ENCODE measurements around the gene CDC14B. TPM values are rescaled to one million over a fixed set of nuclear protein-coding genes. Genes with fewer than 3 reads are reported as not detected.
A peak's percentile ranks its signal among the peaks of the same experiment; 100 is the strongest.

CDC14B gene
- total and polyA plus RNA-seq, 2 of the 4 experiments (the other 2 are of a cell fraction): 9.7 to 26.3 TPM

DNA sequence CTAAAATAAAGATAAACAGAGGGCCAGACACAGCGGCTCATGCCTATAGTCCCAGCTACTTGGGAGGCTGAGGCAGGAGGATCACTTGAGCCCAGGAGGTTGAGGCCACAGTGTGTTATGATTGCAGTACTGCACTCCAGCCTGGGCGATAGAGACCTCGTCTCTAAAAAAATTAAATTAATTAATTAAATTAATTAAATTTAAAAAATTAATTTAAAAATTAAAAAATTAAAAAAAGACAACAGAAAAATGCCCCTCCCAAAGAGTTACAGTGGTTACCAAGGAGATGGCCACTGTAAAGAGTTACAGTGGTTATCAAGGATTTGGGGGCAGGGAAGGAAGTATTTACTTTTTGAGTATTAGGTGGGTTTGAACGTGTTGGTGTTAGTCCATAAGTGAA, 38.3 kb downstream of the CDC14B start:
- Histone ChIP-seq H3K18ac (ENCODE audit: low read depth, low read length) (no peak overlapping the region), H3K9me1 (ENCODE audit: insufficient read depth, low read length) (peaks cover 5% of the 10 kb centered on the region), H2AK9ac (replicated peaks; ENCODE audit: low read depth, low read length, poor library complexity) (no peak overlapping the region), H3K4ac (ENCODE audit: low read depth, low read length) (no peak overlapping the region), H2BK20ac (ENCODE audit: low read depth, low read length) (no peak overlapping the region; the same call in 1 of the 2 replicates), H4K8ac (ENCODE audit: low read depth in 2 of 2, low read length in 2 of 2) (peak overlapping the region in 1 of 2 experiments; percentile 13; a peak in 1 of 4 replicates), H3K27ac (ENCODE audit: insufficient read depth, low read length) (no peak overlapping the region), H4K20me1 (ENCODE audit: insufficient read depth, low read length) (peaks cover 7% of the 10 kb centered on the region; the same call in 1 of the 2 replicates), H4K5ac (ENCODE audit: low read depth, low read length) (no peak overlapping the region), H2BK120ac (ENCODE audit: low read depth, low read length) (no peak overlapping the region), H3K27me3 (ENCODE audit: control insufficient read depth, insufficient read depth, low read length) (no peaks in the 10 kb centered on the region), H3K4me1 (ENCODE audit: control insufficient read depth, insufficient read depth, low read length) (peaks cover 1% of the 10 kb centered on the region), H3K4me3 (ENCODE audit: insufficient read depth, low read depth, low read length) (no peak overlapping the region), H3K14ac (replicated peaks; ENCODE audit: low read depth, low read length) (peak overlapping the region; percentile 61; the same call in 1 of the 2 replicates), H3K56ac (ENCODE audit: extremely low read depth, insufficient read depth, low read length) (no peak overlapping the region), H2BK5ac (ENCODE audit: low read depth, low read length, poor library complexity, severe bottlenecking) (no peak overlapping the region), H3K36me3 (ENCODE audit: control insufficient read depth, insufficient read depth, low read length) (no peaks in the 10 kb centered on the region), H3K9me3 (ENCODE audit: control insufficient read depth, insufficient read depth, low read length) (no peaks in the 10 kb centered on the region), H3K23ac (ENCODE audit: low read depth, low read length) (peak overlapping the region; percentile 41; the same call in 1 of the 2 replicates), H2AFZ (replicated peaks; ENCODE audit: low read length, poor library complexity) (no peak overlapping the region), H3K9ac (ENCODE audit: low read depth, low read length) (no peak overlapping the region), H3K4me2 (ENCODE audit: low read depth, low read length) (no peak overlapping the region), H3K79me1 (ENCODE audit: low read depth in 1 of 2, low read length in 2 of 2) (peaks cover 21 to 45% of the 10 kb centered on the region in 2 experiments), H2BK15ac (ENCODE audit: low read depth, low read length) (no peak overlapping the region), H2AK5ac (ENCODE audit: low read depth, low read length) (no peak overlapping the region), H4K91ac (ENCODE audit: insufficient read depth, low read depth, low read length) (no peak overlapping the region)
- no peak for DNase-seq
- BruUV-seq (replicated peaks): no TSS peak
- dilution Hi-C loops (cut with HindIII; ENCODE audit: low sequenced_read_pairs, unreplicated experiment) (no loop called here), in situ Hi-C loops (cut with MboI; ENCODE audit: low sequenced_read_pairs) (no loop called here), intact Hi-C loops (cut with micrococcal nuclease) (no loop called here)
- TF ChIP-seq RCOR1 (IDR thresholded peaks at IDR 0.05; ENCODE audit: insufficient replicate concordance, low read length): no peak
- no peak for TF ChIP-seq MAFK (IDR thresholded peaks at IDR 0.05; ENCODE audit: low read depth, low read length)
- no peak for TF ChIP-seq POLR2A (IDR thresholded peaks at IDR 0.05; ENCODE audit: low read depth, low read length)
- TF ChIP-seq NFE2L2 (IDR thresholded peaks at IDR 0.05; ENCODE audit: low read depth, low read length): no peak
- TF ChIP-seq, protein P1, sequence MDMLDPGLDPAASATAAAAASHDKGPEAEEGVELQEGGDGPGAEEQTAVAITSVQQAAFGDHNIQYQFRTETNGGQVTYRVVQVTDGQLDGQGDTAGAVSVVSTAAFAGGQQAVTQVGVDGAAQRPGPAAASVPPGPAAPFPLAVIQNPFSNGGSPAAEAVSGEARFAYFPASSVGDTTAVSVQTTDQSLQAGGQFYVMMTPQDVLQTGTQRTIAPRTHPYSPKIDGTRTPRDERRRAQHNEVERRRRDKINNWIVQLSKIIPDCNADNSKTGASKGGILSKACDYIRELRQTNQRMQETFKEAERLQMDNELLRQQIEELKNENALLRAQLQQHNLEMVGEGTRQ (IDR thresholded peaks at IDR 0.05; ENCODE audit: low read depth, low read length): no peak
- TF ChIP-seq RFX5 (IDR thresholded peaks at IDR 0.05; ENCODE audit: low read depth, low read length): no peak
- no peak for TF ChIP-seq CEBPB (IDR thresholded peaks at IDR 0.05; ENCODE audit: low read depth, low read length)
- TF ChIP-seq FOS (IDR thresholded peaks at IDR 0.05; ENCODE audit: low read depth, low read length): no peak
- no peak for TF ChIP-seq MXI1 (IDR thresholded peaks at IDR 0.05; ENCODE audit: borderline replicate concordance, low read depth, low read length)
- TF ChIP-seq RAD21 (IDR thresholded peaks at IDR 0.05; ENCODE audit: low read length): no peak
- TF ChIP-seq, protein P2, sequence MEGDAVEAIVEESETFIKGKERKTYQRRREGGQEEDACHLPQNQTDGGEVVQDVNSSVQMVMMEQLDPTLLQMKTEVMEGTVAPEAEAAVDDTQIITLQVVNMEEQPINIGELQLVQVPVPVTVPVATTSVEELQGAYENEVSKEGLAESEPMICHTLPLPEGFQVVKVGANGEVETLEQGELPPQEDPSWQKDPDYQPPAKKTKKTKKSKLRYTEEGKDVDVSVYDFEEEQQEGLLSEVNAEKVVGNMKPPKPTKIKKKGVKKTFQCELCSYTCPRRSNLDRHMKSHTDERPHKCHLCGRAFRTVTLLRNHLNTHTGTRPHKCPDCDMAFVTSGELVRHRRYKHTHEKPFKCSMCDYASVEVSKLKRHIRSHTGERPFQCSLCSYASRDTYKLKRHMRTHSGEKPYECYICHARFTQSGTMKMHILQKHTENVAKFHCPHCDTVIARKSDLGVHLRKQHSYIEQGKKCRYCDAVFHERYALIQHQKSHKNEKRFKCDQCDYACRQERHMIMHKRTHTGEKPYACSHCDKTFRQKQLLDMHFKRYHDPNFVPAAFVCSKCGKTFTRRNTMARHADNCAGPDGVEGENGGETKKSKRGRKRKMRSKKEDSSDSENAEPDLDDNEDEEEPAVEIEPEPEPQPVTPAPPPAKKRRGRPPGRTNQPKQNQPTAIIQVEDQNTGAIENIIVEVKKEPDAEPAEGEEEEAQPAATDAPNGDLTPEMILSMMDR (conservative IDR thresholded peaks at IDR 0.05; ENCODE audit: low read depth, low read length): no peak
- no peak for TF ChIP-seq BHLHE40 (IDR thresholded peaks at IDR 0.05; ENCODE audit: low read depth, low read length)
- no peak for TF ChIP-seq MAZ (IDR thresholded peaks at IDR 0.05; ENCODE audit: borderline replicate concordance, low read depth, low read length)
- TF ChIP-seq, protein P3, sequence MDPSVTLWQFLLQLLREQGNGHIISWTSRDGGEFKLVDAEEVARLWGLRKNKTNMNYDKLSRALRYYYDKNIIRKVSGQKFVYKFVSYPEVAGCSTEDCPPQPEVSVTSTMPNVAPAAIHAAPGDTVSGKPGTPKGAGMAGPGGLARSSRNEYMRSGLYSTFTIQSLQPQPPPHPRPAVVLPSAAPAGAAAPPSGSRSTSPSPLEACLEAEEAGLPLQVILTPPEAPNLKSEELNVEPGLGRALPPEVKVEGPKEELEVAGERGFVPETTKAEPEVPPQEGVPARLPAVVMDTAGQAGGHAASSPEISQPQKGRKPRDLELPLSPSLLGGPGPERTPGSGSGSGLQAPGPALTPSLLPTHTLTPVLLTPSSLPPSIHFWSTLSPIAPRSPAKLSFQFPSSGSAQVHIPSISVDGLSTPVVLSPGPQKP (IDR thresholded peaks at IDR 0.05; ENCODE audit: borderline replicate concordance, low read depth, low read length): no peak
- TF ChIP-seq CHD1 (IDR thresholded peaks at IDR 0.05; ENCODE audit: low read depth, low read length): no peak
- WGBS, 2 experiments (ENCODE audit: extremely low coverage in 2 of 2, insufficient read length in 1 of 2): 100% methylated on average over 1 of the region's 4 CpGs; no CpG with 5 or more reads in 1 of the 2 experiments
- POLR2A ChIA-PET (ENCODE audit: unreplicated experiment): no interaction called here
- ATAC-seq (ENCODE audit: low read depth): no peak
- CTCF ChIA-PET: no interaction called here

Data from IMR-90 (cell line).